ENCODE measurements around the gene LSG1.
A peak's percentile ranks its signal among the peaks of the same experiment; 100 is the strongest.
"Not testable (repeated sequence)": the region's sequence is repeated elsewhere in the genome, so short reads cannot be mapped to it uniquely, and the experiment has no call there.

Gene LSG1

DNA sequence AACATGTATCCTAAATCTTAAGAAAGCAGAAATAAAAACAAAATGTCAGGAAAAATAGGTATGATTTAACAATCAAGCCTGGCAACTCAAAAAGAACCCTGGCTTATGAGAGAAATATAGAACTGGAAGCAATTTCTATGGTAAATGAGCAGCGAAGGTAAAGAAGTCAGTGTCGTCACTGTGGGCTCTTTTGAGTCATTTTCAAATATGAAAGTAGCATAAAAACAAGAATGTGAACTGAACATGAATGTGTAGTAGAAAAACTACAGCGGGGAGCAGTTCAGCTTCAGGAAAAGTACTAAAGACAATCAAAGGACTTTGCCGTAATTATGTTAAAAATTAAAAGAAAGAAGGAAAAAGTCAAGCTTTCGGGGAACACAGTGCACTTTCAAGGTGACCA lies 17.5 kb downstream of the LSG1 start:
- peak; percentile 78 for DNase-seq

DNA sequence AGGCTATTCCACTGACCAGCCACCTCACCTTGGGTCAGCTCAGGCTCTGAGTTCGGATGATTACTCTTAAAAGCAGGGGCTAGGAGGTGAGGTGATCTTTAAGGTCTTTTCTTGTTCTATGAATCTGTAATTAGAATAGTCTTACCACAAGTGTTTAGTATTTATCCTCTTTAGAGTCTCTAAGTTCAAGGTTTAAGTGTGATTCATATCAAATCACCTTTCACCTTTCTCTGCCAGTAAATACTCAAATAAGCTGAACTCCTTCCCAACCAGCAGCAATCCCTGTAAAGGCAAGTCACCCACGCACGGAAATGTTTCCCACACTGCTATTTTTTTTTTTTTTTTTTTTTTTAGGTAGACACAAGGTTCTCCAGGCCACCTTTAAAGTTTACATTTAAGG lies 24.2 kb downstream of the LSG1 start:
- no peak for DNase-seq

- no peak for DNase-seq
These were observed 29.2 kb downstream of the LSG1 start for GRCh38 chr3:194642769-194643168.

DNA sequence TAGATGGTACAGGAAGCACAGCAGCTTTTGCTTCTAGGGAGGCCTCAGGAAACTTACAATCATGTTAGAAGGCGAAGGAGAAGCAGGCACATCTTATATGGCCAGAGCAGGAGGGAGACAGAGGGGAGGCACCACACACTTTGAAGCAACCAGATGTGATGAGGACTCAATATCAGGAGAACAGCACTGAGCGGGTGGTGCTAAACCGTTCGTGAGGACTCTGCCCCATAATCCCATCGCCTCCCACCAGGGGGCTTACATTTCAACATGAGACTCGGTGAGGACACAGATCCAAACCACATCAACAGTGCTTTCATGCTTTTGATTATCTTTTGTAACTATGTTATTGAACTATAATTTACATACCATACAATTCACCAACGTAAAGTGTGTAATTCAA lies 31.2 kb downstream of the LSG1 start:
- DNase-seq = no peak

DNA sequence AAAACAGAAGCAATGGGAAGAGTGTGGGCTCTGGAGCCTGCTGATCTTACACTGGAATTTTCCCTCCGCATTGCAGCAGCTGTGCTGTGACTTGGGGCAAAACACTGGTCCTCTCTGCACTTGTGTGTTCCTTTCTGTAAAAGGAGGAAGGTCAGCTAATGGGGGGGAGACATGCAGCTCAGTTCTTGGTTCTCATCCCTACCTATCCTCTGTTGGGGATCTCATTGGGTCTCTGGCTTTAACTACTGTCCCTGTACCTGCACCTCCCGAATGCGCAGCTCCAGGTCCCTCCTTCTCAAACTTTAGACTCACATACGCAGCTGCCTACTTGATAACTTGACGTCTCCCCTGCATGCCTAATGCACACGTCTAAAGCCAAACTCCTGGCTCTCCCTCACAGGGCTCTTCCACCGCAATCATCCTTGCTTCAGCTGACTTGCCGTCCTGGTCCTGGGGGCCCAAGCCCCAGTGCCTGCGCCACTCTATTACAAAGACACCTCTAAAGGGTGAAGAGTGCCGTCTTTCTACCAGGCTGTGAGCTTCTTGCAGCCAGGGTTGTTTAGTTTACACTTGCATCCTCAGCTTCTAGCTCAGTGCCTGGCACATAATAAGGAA lies 32.9 kb downstream of the LSG1 start:
- DNase-seq = no peak

- no peak for DNase-seq
These were observed 34.2 kb downstream of the LSG1 start for GRCh38 chr3:194637541-194638400.

DNA sequence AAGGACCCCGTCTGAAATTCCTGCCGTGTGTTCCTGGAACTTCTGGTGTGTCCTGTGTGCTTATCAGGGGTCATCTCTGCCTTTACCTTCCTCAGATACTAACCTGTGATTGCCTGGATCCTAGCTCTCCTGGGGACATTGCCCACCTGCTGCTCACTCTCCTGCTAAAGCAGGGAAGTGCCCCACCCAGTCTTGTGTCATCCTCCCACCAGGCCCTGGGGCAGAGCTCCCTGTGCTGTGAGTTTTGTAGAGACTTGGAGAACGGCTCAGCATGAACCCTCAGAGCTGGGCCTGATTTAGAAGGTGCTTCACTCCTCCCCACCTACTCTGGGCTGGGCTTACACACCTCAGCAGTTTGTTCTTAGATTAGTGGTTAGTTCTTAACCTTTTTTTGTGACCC lies 34.9 kb downstream of the LSG1 start:
- no peak for DNase-seq

DNA sequence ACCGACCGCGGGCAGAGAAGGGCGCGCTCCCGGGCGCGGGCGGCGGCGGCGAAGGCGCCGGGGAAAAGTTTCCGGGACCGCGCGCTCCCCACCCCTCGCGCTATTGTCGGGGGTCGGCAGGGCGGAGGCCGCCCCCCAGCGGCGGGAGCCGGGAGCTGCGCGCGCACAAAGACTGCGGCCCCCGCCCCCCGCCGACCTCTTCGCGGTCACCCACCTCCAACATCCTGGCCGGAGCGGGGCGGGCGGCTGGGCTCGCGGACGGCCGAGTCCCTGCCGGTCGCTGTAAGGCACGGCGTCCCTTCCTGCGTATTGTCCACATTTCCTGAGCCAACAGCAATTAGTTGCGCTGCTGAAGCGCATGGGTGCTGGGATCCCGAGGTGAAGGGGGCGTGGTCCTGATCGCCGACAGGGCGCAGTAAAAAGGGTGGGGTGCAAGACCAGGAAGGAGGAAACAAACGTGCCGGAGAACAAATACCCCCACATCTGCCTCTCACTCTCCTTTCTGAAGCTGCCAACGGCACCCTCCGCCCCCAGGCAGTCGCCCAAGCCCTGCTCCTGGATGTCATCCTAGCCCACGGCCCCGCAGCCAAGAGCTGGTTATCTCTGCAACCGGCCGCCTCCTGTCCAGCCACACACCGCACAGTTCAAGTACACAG lies 38.5 kb downstream of the LSG1 start, which contains the start of gene TMEM44:
Gene TMEM44 (minus strand): TSS at position 71 of the 656 bp plus-strand sequence. CDS start 204 bp downstream, outside the sequence.
- peak; percentile 68 for DNase-seq

DNA sequence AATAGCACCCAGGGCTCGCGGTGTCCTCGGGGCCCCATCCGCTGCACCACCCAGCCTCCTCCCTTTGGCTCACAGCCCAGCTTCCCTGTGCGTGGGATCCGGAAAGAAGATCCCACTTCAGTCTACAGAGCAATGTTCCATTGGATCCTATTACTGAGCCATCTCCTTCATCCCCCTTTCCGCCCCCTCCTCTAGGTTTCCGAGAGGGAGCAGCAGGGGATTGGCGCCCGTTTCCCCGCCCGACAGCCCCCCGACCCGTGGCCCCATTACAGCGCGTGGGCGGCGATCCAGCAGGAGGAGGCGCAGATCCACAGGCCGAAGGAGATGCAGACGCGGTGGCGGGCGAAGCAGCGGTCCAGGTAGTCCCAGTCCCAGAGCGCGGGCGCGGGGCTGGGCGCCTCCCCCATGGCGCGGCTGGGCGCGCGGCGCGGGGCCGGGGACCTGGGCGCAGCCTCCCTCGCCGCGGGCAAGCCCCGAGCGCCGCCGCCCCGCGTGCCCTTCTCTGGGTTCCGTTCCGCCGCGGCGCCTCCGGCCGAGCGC lies 39.1 kb downstream of the LSG1 start:
- DNase-seq = no peak

GRCh38 chr3:194632226-194632808 lies 39.7 kb downstream of the LSG1 start:
- no peak for DNase-seq

- no peak for DNase-seq
These were observed 40.3 kb downstream of the LSG1 start for GRCh38 chr3:194631696-194632095.

- DNase-seq = not testable (repeated sequence)
These were observed 41.3 kb downstream of the LSG1 start for GRCh38 chr3:194630681-194631080.

- DNase-seq = no peak
These were observed 47.0 kb downstream of the LSG1 start for GRCh38 chr3:194624956-194625355.

GRCh38 chr3:194623449-194624290 lies 48.3 kb downstream of the LSG1 start:
- DNase-seq = no peak

DNA sequence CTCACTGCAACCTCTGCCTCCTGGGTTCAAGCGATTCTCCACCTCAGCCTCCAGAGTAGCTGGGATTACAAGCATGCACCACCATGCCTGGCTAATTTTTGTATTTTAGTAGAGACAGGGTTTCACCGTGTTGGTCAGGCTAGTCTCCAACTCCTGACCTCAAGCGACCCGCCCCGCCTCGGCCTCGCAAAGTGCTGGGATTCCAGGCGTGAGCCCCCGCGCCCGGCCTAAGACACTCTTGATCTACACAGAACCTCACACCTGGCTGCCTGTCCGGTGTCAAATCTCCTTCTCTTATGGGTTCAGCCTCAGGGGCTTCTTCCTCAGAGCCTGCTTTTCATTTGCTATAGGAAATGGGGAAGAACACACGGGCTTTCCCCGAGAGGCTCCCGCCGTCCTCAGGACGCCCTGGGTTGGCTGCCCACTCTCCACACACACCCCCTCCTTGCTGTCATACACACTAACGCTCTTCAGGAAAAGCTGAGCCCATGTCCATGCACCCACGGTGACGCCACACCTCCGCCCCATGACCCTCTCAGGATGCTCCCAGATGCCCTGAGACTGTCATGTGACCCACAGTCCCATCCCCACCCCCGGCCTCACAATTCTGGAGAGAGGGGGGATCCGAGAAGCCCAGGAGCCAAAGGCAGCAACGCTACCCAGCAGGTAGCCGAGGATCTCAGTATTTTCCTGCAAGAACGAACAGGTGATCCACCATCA lies 49.2 kb downstream of the LSG1 start:
- no peak for DNase-seq

- DNase-seq = no peak
These were observed 50.0 kb downstream of the LSG1 start for GRCh38 chr3:194621947-194622346.

DNA sequence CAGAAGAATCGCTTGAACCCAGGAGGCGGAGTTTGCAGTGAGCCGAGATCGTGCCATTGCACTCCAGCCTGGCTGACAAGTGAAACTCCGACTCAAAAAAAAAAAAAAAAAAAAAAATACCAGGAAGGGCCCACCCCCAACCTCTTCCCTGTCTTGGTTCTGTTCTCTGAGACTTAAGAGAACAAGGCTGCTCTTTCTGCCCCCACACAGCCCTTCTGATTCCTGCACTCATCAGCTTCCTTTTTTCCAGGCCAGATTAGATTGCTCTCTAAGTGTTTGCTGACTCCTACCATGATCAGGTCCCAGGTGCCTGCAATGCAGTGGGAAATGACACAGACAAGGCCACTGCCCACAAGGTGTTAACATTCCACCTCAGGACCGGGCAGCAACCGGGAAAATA lies 51.8 kb downstream of the LSG1 start:
- DNase-seq = no peak

- DNase-seq = no peak
These were observed 52.2 kb downstream of the LSG1 start for GRCh38 chr3:194619741-194620140.

DNA sequence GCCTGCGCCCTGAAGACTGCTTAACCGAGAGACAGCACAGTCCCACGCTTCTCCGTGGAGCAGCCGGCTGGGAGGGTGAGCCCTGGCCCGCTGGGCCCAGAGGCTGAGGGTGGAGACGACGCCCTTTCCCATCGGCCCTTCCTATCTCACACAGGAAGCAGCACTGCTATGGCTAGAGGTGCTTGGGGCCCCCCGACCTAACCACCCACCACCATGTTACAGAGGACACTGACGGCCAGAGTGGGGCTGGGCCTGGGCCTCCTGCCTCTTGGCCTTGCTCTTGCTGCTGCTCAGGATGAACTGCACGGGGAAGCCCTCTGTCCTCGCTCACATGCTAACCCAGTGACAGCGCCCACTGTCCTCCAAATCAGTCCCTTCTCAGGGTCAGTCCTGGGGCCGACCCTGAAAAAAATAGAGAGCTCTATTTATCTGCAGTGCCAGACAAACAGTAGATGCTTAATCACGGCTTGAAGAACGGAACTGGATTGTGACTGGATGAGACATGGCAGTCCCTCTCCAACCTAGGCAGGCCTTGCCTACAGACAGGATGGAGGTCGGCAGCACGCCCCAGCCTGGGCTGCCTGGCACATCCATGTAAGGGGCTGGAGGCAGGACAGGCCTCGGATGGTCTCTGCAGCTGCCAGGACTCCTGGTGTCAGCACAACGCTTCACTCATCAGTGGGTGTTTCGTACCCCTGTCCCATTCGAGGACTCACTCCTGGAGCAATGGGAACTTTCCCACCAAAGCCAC lies 53.0 kb downstream of the LSG1 start:
- no peak for DNase-seq

DNA sequence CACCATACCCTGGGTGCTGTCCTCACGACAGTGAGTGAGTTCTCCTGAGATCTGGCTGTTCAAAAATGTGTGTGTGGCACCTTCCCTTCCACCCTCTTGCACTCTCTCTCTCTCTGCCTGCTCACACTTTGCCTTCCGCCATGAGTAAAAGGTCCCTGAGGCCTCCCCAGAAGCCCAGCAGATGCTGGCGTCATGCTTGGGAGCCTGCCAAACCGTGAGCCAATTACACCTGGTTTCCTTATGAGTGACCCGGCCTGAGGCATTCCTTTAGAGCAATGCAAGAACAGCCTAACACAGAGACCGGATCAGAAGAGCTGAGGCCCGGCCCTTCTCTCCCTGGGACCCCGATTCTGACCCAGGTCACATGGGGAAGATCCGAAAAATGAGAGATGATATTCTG lies 54.2 kb downstream of the LSG1 start:
- no peak for DNase-seq
